IPS-18c (cell line): Measurements from ENCODE around the gene ZNF511.

Experiments used
- H3K4me3 ChIP-seq: 2 replicates; pipeline ENCODE4 v1.7.0; 2013; ENCODE audit warnings: low read depth, mild to moderate bottlenecking, low read length, moderate library complexity; ENCODE audit not compliant: insufficient read depth
- H3K9me3 ChIP-seq: one replicate; pipeline ENCODE4 v1.6.1; 2013; ENCODE audit warnings: mild to moderate bottlenecking, low read length, moderate library complexity; ENCODE audit not compliant: control insufficient read depth, insufficient read depth

Gene ZNF511

GRCh38 chr10:133337370-133337725, 28.6 kb downstream of the ZNF511 start:
- Histone ChIP-seq H3K9me3 (no peaks in the 10 kb centered on the region), H3K4me3 (no peak overlapping the region)

GRCh38 chr10:133338080-133339071, 29.7 kb downstream of the ZNF511 start:
- no peak overlapping the region for H3K4me3 ChIP-seq
- H3K9me3 ChIP-seq = no peaks in the 10 kb centered on the region

GRCh38 chr10:133339708-133340380, 31.1 kb downstream of the ZNF511 start:
- H3K9me3 ChIP-seq = no peaks in the 10 kb centered on the region
- no peak overlapping the region for H3K4me3 ChIP-seq

- Histone ChIP-seq H3K4me3 (no peak overlapping the region), H3K9me3 (no peaks in the 10 kb centered on the region)
Observed at GRCh38 chr10:133341983-133342382, 33.3 kb downstream of the ZNF511 start.

- Histone ChIP-seq H3K4me3 (no peak overlapping the region), H3K9me3 (no peaks in the 10 kb centered on the region)
Observed at GRCh38 chr10:133342942-133343341, 34.2 kb downstream of the ZNF511 start.

- Histone ChIP-seq H3K4me3 (no peak overlapping the region), H3K9me3 (no peaks in the 10 kb centered on the region)
Observed at GRCh38 chr10:133343558-133343957, 34.8 kb downstream of the ZNF511 start.

- Histone ChIP-seq H3K9me3 (no peaks in the 10 kb centered on the region), H3K4me3 (no peak overlapping the region)
Observed at GRCh38 chr10:133344236-133344635, 35.5 kb downstream of the ZNF511 start.

GRCh38 chr10:133346413-133346812, 37.7 kb downstream of the ZNF511 start:
- no peaks in the 10 kb centered on the region for H3K9me3 ChIP-seq
- H3K4me3 ChIP-seq = no peak overlapping the region

GRCh38 chr10:133347710-133348517, 39.2 kb downstream of the ZNF511 start:
- Histone ChIP-seq H3K4me3 (no peak overlapping the region), H3K9me3 (no peaks in the 10 kb centered on the region)

- H3K9me3 ChIP-seq = no peaks in the 10 kb centered on the region
- H3K4me3 ChIP-seq = no peak overlapping the region
Observed at GRCh38 chr10:133349160-133349568, 40.5 kb downstream of the ZNF511 start.

- H3K4me3 ChIP-seq = no peak overlapping the region
- H3K9me3 ChIP-seq = no peaks in the 10 kb centered on the region
Observed at GRCh38 chr10:133349577-133350011, 40.9 kb downstream of the ZNF511 start.

- H3K9me3 ChIP-seq = no peaks in the 10 kb centered on the region
- H3K4me3 ChIP-seq = no peak overlapping the region
Observed at GRCh38 chr10:133350283-133350949, 41.7 kb downstream of the ZNF511 start.

- no peaks in the 10 kb centered on the region for H3K9me3 ChIP-seq
- H3K4me3 ChIP-seq = no peak overlapping the region
Observed at GRCh38 chr10:133350950-133351329, 42.2 kb downstream of the ZNF511 start.

GRCh38 chr10:133351408-133352318, 42.9 kb downstream of the ZNF511 start:
- H3K4me3 ChIP-seq = no peak overlapping the region
- H3K9me3 ChIP-seq = peaks cover under 1% of the 10 kb centered on the region

- Histone ChIP-seq H3K4me3 (no peak overlapping the region), H3K9me3 (peaks cover 2% of the 10 kb centered on the region)
Observed at GRCh38 chr10:133353202-133353959, 44.7 kb downstream of the ZNF511 start.
